HG03108 (cell line): ENCODE results near the gene KRTAP10-8.
"Not testable (repeated sequence)": the region's sequence is repeated elsewhere in the genome, so short reads cannot be mapped to it uniquely, and the experiment has no call there.

Experiments used
- ATAC-seq: cut with Tn5 transposase; IDR thresholded peaks from one replicate; pipeline ENCODE4 v1.9.1; 2021; ENCODE audit warnings: moderate library complexity; ENCODE audit not compliant: unreplicated experiment

Gene KRTAP10-8

GRCh38 chr21:44643741-44644310, 31.9 kb downstream of the KRTAP10-8 start:
- ATAC-seq, result no peak

GRCh38 chr21:44644878-44645277, 33.0 kb downstream of the KRTAP10-8 start:
- no peak for ATAC-seq

- ATAC-seq, result not testable (repeated sequence)
These were observed 34.7 kb downstream of the KRTAP10-8 start, which contains the start of gene KRTAP10-11 for GRCh38 chr21:44646366-44647221. TSS of gene KRTAP10-11 (plus strand) at chr21:44646414. CDS start at chr21:44646459, 45 bp downstream.

GRCh38 chr21:44647222-44647552, 35.3 kb downstream of the KRTAP10-8 start:
- no peak for ATAC-seq

- no peak for ATAC-seq
These were observed 36.9 kb downstream of the KRTAP10-8 start for GRCh38 chr21:44648557-44649311.

- ATAC-seq, result no peak
These were observed 37.7 kb downstream of the KRTAP10-8 start for GRCh38 chr21:44649521-44650100.

GRCh38 chr21:44650265-44650972, 38.5 kb downstream of the KRTAP10-8 start:
- no peak for ATAC-seq

GRCh38 chr21:44650973-44651675, 39.2 kb downstream of the KRTAP10-8 start:
- no peak for ATAC-seq

GRCh38 chr21:44653123-44653522, 41.2 kb downstream of the KRTAP10-8 start:
- no peak for ATAC-seq

- ATAC-seq, result no peak
These were observed 42.0 kb downstream of the KRTAP10-8 start for GRCh38 chr21:44653656-44654575.

- no peak for ATAC-seq
These were observed 42.8 kb downstream of the KRTAP10-8 start, which contains the start of gene KRTAP12-4 for GRCh38 chr21:44654576-44655175. TSS of gene KRTAP12-4 (minus strand) at chr21:44654659. CDS start at chr21:44654614, 45 bp downstream.

- no peak for ATAC-seq
These were observed 45.0 kb downstream of the KRTAP10-8 start for GRCh38 chr21:44656868-44657267.

GRCh38 chr21:44657635-44658540, 46.0 kb downstream of the KRTAP10-8 start, which contains the start of gene KRTAP12-3:
TSS of gene KRTAP12-3 (plus strand) at chr21:44657932. CDS start at chr21:44657980, 48 bp downstream.
- no peak for ATAC-seq

- ATAC-seq, result no peak
These were observed 46.6 kb downstream of the KRTAP10-8 start for GRCh38 chr21:44658541-44658910.

GRCh38 chr21:44658913-44659595, 47.2 kb downstream of the KRTAP10-8 start:
- no peak for ATAC-seq

GRCh38 chr21:44661567-44661966, 49.7 kb downstream of the KRTAP10-8 start:
- not testable (repeated sequence) for ATAC-seq
